Superior temporal gyrus (tissue), 1 donor: ENCODE results near the gene NPPC.
"Not testable (repeated sequence)": the region's sequence is repeated elsewhere in the genome, so short reads cannot be mapped to it uniquely, and the experiment has no call there.

Experiments used
- DNase-seq: peaks from one replicate; pipeline ENCODE4 v3.0.0-alpha.2; 2016; ENCODE audit errors: extremely low spot score

The NPPC gene

GRCh38 chr2:231926180-231926741, at the start of gene NPPC:
Gene NPPC (minus strand): TSS chr2:231926396. CDS start chr2:231926249, 147 bp downstream.
- DNase-seq: peak; percentile 71

DNA sequence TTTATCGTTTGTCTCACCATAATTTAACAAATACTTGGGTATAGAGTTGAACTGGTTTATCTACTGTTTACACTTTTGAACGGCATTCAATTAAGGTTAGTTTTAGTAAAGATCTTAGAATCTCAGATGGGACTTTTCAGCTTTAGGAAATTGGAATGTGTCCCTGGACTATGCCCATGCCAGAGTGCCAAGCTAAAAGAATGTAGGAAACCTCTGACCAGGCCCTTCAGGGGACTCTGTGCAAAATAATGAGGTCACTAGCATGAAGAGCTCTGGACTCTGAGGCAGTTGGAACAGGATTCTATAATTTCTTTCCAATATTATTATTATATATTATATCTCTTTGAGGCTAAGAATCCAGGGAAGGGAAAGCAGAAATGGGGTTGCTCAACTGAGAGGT, 48.8 kb upstream of the NPPC start:
- no peak for DNase-seq

DNA sequence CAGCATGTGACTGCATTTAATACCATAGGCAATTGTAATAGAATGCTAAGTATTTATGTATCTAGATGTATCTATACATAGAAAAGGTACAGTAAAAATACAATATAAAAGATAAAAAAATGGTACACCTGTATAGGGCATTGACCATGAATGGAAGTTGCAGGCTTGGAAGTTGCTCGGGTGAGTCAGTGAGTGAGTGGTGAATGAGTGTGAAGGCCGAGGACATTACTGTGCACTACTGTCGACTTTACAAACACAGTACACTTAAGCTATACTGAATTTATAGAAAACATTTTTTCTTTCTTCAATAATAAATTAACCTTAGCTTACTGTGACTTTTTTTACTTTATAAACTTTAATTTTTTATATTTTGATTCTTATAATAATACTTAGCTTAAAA, 44.3 kb upstream of the NPPC start:
- no peak for DNase-seq

GRCh38 chr2:231968820-231969219, 42.6 kb upstream of the NPPC start:
- no peak for DNase-seq

GRCh38 chr2:231966886-231967285, 40.7 kb upstream of the NPPC start:
- DNase-seq: no peak

- DNase-seq: no peak
Measured at GRCh38 chr2:231965102-231965501, 38.9 kb upstream of the NPPC start.

GRCh38 chr2:231961349-231962166, 35.4 kb upstream of the NPPC start, which contains the start of gene DIS3L2:
Gene DIS3L2 (plus strand): TSS chr2:231961713. CDS start chr2:232014928, 53,215 bp downstream.
- DNase-seq: peak; percentile 93

DNA sequence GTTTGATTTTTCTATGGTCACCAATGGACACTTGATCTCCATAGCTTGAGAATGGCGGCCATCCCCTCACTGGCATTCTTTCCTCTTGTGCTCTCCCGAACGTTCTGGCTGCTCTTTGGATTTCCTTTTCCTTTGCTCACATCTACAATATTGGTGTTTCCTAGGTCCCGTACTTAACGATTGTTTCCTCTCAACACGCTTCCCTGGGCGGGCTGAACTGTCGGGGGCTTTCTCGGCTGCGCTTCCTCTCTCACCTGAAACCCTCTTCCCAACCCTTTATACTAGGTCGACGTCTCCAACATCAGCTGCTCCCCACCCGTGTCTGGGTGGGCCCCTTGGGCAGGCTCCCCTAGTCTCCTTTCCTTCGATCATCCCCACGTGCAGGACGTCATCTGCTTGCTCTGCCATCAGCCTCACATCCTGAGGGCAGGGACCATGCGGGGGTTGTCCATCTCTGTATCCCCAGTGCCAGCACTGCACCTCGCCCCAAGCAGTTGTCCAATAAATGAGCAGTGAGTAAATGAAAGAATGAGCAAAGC, 34.7 kb upstream of the NPPC start:
- DNase-seq: no peak

- no peak for DNase-seq
Measured at GRCh38 chr2:231957913-231958763, 31.9 kb upstream of the NPPC start.

GRCh38 chr2:231955758-231956472, 29.7 kb upstream of the NPPC start:
- no peak for DNase-seq

DNA sequence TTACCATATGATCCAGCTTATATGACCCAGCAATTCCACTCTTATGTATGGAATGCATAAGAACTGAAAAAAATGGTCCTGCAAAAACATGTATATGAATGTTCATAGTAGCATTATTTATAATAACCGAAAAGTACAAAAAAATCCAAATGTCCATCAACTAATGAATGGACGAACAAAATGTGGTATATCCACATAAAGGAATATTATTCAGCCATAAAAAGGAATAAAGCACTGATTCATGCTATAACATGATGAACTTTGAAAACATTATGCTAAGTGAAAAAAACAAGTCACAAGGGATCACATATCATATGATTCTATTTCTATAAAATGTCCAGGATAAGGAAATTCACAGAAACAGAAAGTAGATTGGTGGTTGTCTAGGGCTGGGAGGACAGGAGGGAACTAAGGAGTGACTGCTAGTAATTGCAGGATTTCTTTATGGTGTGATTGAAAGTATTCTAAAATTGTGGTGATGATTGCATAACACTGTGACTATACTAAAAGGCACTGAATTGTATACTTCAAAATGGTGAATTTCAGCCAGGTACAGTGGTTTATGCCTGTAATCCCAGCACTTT, 25.3 kb upstream of the NPPC start:
- no peak for DNase-seq

DNA sequence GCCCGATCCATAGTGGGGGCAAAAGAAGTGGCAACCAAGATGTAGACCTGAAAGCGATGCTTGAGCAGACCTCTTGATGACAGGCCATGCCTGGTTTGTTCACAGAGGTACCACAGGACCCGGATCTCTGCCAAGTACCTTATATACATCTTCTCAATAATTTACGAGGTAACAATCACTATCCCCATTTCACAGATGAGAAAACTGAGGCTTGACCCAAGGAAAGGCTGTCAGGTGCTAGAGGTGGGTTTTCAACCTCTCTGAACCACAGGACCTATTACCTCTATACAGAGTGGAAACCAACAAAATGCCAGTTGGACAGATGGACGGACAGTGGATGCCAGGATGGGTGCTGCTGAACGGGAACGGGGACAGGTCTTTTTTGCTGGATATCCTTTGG, 21.5 kb upstream of the NPPC start:
- DNase-seq: no peak

GRCh38 chr2:231947112-231947511, 20.9 kb upstream of the NPPC start:
- DNase-seq: not testable (repeated sequence)

- no peak for DNase-seq
Measured at GRCh38 chr2:231946241-231946814, 20.1 kb upstream of the NPPC start.

DNA sequence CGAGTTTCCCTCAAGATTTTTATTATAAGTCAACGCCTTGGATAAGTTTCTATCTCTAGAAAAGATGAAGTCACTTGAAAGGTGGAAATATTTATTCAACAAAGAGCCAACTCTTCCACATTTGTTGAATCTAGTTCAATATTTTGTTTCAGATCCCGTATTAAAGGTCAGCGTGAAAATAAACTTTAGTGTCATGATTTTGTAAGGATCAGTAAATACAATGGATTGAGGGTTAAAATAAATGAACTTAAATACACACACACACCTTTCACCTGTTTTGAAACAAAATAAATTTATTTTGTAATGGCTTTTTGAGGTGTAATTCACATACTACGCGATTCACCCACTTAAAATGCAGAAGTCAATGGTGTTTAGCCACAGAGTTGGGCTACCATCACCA, 16.0 kb upstream of the NPPC start:
- DNase-seq: no peak

GRCh38 chr2:231941673-231942072, 15.5 kb upstream of the NPPC start:
- DNase-seq: no peak

DNA sequence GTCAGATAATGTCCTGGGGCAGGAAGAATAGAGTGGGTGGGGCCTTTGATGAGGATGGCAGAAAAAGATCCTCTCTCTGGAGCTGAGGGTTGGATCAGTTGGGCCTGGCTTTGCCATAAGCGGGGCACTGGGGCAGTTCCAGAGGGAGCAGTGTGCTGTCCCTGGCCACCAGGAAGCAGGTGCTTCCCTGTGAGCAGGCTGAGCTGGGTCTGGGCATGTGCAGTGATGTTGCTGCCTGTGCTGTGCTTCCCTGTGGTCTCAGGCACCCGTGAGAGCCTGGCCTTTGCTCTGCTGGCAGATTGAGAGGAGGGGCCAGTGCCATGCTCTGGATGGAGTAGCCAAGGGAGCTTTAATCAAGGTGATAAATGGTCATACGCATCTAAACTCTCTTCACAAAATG, 14.6 kb upstream of the NPPC start:
- no peak for DNase-seq

- DNase-seq: no peak
Measured at GRCh38 chr2:231939022-231939421, 12.8 kb upstream of the NPPC start.

- DNase-seq: no peak
Measured at GRCh38 chr2:231937057-231937456, 10.9 kb upstream of the NPPC start.

- DNase-seq: no peak
Measured at GRCh38 chr2:231936491-231936890, 10.3 kb upstream of the NPPC start.

- no peak for DNase-seq
Measured at GRCh38 chr2:231935815-231936214, 9.6 kb upstream of the NPPC start.
